NB4 (cell line): ENCODE measurements around the gene NUMB.

Experiments used
- POLR2A ChIP-seq: IDR thresholded peaks from 2 replicates; pipeline ENCODE4 v1.6.1; 2011; ENCODE audit warnings: mild to moderate bottlenecking; ENCODE audit not compliant: insufficient read length; ENCODE audit errors: extremely low read depth
- TF ChIP-seq, protein P1 (sequence below): IDR thresholded peaks from one replicate; pipeline ENCODE4 v1.5.1; 2012; ENCODE audit warnings: low read depth, low read length

DNA sequence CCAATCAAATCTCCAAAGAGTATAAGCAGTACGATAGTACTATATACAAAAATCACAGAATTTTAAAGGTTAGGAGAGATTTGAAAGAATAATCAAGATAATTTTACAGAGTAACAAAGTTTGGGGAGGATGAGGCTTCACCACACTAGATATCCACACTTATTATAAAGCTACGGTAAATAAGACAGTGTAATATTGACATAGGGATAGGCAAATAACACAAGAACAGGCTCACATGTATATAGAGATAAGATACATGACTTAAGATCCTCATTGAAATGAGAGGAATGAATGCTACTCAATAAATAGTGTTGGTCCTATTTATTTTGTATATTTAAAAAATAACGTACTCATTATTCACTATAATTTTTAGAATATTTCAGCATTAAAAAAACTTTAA lies 26.2 kb downstream of the NUMB start:
- TF ChIP-seq, protein P1, sequence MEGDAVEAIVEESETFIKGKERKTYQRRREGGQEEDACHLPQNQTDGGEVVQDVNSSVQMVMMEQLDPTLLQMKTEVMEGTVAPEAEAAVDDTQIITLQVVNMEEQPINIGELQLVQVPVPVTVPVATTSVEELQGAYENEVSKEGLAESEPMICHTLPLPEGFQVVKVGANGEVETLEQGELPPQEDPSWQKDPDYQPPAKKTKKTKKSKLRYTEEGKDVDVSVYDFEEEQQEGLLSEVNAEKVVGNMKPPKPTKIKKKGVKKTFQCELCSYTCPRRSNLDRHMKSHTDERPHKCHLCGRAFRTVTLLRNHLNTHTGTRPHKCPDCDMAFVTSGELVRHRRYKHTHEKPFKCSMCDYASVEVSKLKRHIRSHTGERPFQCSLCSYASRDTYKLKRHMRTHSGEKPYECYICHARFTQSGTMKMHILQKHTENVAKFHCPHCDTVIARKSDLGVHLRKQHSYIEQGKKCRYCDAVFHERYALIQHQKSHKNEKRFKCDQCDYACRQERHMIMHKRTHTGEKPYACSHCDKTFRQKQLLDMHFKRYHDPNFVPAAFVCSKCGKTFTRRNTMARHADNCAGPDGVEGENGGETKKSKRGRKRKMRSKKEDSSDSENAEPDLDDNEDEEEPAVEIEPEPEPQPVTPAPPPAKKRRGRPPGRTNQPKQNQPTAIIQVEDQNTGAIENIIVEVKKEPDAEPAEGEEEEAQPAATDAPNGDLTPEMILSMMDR: no peak
- no peak for TF ChIP-seq POLR2A
